Measurements from ENCODE around the gene CSNK1G1.

CSNK1G1 gene

GRCh38 chr15:64288999-64289398 is 67.0 kb downstream of the CSNK1G1 start:
- peak overlapping the region; percentile 91 for H3K27ac ChIP-seq
- TF ChIP-seq ZFX (IDR thresholded peaks at IDR 0.05) (no peak), CTCF (conservative IDR thresholded peaks at IDR 0.05) (no peak)

GRCh38 chr15:64288577-64288976 is 67.4 kb downstream of the CSNK1G1 start:
- TF ChIP-seq CTCF (conservative IDR thresholded peaks at IDR 0.05) (no peak), ZFX (IDR thresholded peaks at IDR 0.05) (no peak)
- peak overlapping the region; percentile 91 for H3K27ac ChIP-seq

- TF ChIP-seq CTCF (conservative IDR thresholded peaks at IDR 0.05) = no peak
- no peak for TF ChIP-seq ZFX (IDR thresholded peaks at IDR 0.05)
- H3K27ac ChIP-seq = no peak overlapping the region
Observed at GRCh38 chr15:64287953-64288352, 68.0 kb downstream of the CSNK1G1 start.

- no peak overlapping the region for H3K27ac ChIP-seq
- TF ChIP-seq CTCF (conservative IDR thresholded peaks at IDR 0.05) (no peak), ZFX (IDR thresholded peaks at IDR 0.05) (no peak)
Observed at GRCh38 chr15:64286473-64286872, 69.5 kb downstream of the CSNK1G1 start.

- H3K27ac ChIP-seq = no peak overlapping the region
Observed at GRCh38 chr15:64285871-64286270, 70.1 kb downstream of the CSNK1G1 start.

GRCh38 chr15:64285150-64285549 is 70.8 kb downstream of the CSNK1G1 start:
- no peak for TF ChIP-seq CTCF (conservative IDR thresholded peaks at IDR 0.05)
- TF ChIP-seq ZFX (IDR thresholded peaks at IDR 0.05) = no peak
- H3K27ac ChIP-seq = no peak overlapping the region

More at GRCh38 chr15:64285871-64286270, 70.1 kb downstream of the CSNK1G1 start:
- no peak for TF ChIP-seq ZFX (IDR thresholded peaks at IDR 0.05)

GRCh38 chr15:64284042-64284441 is 71.9 kb downstream of the CSNK1G1 start:
- no peak for TF ChIP-seq CTCF (conservative IDR thresholded peaks at IDR 0.05)
- TF ChIP-seq ZFX (IDR thresholded peaks at IDR 0.05) = no peak
- H3K27ac ChIP-seq = no peak overlapping the region

GRCh38 chr15:64282701-64283100 is 73.3 kb downstream of the CSNK1G1 start:
- H3K27ac ChIP-seq = no peak overlapping the region
- no peak for TF ChIP-seq CTCF (conservative IDR thresholded peaks at IDR 0.05)
- TF ChIP-seq ZFX (IDR thresholded peaks at IDR 0.05) = no peak
